ENCODE data around the gene LIN7B. TPM values are rescaled to one million over a fixed set of nuclear protein-coding genes. Genes with fewer than 3 reads are reported as not detected.

LIN7B gene
- total RNA-seq, 2 donors from 2014 or later, result 9.5 to 14.9 TPM

- peaks cover 4% of the 10 kb centered on the region for H3K9me3 Mint-ChIP-seq
- H3K27me3 Mint-ChIP-seq (ENCODE audit: insufficient read depth), result peaks cover 58% of the 10 kb centered on the region
- no peaks in the 10 kb centered on the region for H3K36me3 Mint-ChIP-seq (ENCODE audit: low read depth)
- no peak for DNase-seq
- H3K4me3 Mint-ChIP-seq, result peak overlapping the region; percentile 75
- 54 to 60% methylated on average over 7 to 10 of the region's 10 CpGs for WGBS, 2 experiments (ENCODE audit: insufficient coverage in 1 of 2, insufficient read length in 1 of 2)
- H3K4me3 ChIP-seq (ENCODE audit: low read length), result no peak overlapping the region
- H3K27ac ChIP-seq (ENCODE audit: low read depth, low read length), result no peak overlapping the region
- peaks cover 10% of the 10 kb centered on the region for H3K4me1 Mint-ChIP-seq
- no peak overlapping the region for H3K9ac ChIP-seq (ENCODE audit: extremely low read depth, low read length, poor library complexity, severe bottlenecking)
- H3K27me3 ChIP-seq (ENCODE audit: control insufficient read depth, insufficient read depth, low read length, poor library complexity, severe bottlenecking), result peaks cover 14% of the 10 kb centered on the region
- no peak overlapping the region for H3K27ac Mint-ChIP-seq
- no peaks in the 10 kb centered on the region for H3K9me3 ChIP-seq (ENCODE audit: control insufficient read depth, low read length)
- TF ChIP-seq, protein P1, sequence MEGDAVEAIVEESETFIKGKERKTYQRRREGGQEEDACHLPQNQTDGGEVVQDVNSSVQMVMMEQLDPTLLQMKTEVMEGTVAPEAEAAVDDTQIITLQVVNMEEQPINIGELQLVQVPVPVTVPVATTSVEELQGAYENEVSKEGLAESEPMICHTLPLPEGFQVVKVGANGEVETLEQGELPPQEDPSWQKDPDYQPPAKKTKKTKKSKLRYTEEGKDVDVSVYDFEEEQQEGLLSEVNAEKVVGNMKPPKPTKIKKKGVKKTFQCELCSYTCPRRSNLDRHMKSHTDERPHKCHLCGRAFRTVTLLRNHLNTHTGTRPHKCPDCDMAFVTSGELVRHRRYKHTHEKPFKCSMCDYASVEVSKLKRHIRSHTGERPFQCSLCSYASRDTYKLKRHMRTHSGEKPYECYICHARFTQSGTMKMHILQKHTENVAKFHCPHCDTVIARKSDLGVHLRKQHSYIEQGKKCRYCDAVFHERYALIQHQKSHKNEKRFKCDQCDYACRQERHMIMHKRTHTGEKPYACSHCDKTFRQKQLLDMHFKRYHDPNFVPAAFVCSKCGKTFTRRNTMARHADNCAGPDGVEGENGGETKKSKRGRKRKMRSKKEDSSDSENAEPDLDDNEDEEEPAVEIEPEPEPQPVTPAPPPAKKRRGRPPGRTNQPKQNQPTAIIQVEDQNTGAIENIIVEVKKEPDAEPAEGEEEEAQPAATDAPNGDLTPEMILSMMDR (conservative IDR thresholded peaks at IDR 0.05), result no peak
- no peaks in the 10 kb centered on the region for H3K36me3 ChIP-seq (ENCODE audit: control insufficient read depth, insufficient read depth, low read length)
- H3K4me1 ChIP-seq (ENCODE audit: control insufficient read depth, insufficient read depth, low read length), result peaks cover 6% of the 10 kb centered on the region
These were observed 38.0 kb downstream of the LIN7B start for GRCh38 chr19:49152119-49152550.

- peaks cover 64% of the 10 kb centered on the region for H3K27me3 Mint-ChIP-seq (ENCODE audit: insufficient read depth)
- no peaks in the 10 kb centered on the region for H3K9me3 ChIP-seq (ENCODE audit: control insufficient read depth, low read length)
- H3K36me3 ChIP-seq (ENCODE audit: control insufficient read depth, insufficient read depth, low read length), result no peaks in the 10 kb centered on the region
- H3K36me3 Mint-ChIP-seq (ENCODE audit: low read depth), result peaks cover under 1% of the 10 kb centered on the region
- H3K9me3 Mint-ChIP-seq, result peaks cover 4% of the 10 kb centered on the region
- no peak overlapping the region for H3K4me3 ChIP-seq (ENCODE audit: low read length)
- H3K4me1 Mint-ChIP-seq, result peaks cover 12% of the 10 kb centered on the region
- no peak overlapping the region for H3K27ac Mint-ChIP-seq
- H3K4me1 ChIP-seq (ENCODE audit: control insufficient read depth, insufficient read depth, low read length), result peaks cover 6% of the 10 kb centered on the region
- no peak overlapping the region for H3K27ac ChIP-seq (ENCODE audit: low read depth, low read length)
- H3K27me3 ChIP-seq (ENCODE audit: control insufficient read depth, insufficient read depth, low read length, poor library complexity, severe bottlenecking), result peaks cover 14% of the 10 kb centered on the region
- TF ChIP-seq, protein P1 (conservative IDR thresholded peaks at IDR 0.05), result no peak
- no peak for DNase-seq
- H3K4me3 Mint-ChIP-seq, result no peak overlapping the region
- H3K9ac ChIP-seq (ENCODE audit: extremely low read depth, low read length, poor library complexity, severe bottlenecking), result no peak overlapping the region
- WGBS, 2 experiments (ENCODE audit: insufficient coverage in 1 of 2, insufficient read length in 1 of 2), result 91 to 97% methylated on average over 7 to 10 of the region's 10 CpGs
These were observed 39.1 kb downstream of the LIN7B start for GRCh38 chr19:49153167-49153809.

DNA sequence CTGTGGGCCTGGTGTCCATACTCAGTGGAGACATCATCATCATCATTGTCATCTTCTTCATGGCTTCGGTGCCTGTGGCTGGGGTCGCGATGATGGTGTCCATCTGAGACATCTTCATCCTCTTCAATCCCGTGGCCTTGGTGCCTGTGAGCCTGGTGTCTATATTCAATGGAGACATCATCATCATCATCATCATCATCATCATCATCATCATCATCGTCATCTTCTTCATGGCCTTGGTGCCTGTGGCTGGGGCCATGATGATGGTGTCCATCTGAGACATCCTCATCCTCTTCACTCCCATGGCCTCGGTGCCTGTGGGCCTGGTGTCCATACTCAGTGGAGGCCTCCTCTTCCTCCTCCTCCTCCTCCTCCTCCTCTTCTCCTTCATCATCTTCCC, 40.1 kb downstream of the LIN7B start:
- no peaks in the 10 kb centered on the region for H3K9me3 ChIP-seq (ENCODE audit: control insufficient read depth, low read length)
- no peak for DNase-seq
- TF ChIP-seq, protein P1 (conservative IDR thresholded peaks at IDR 0.05), result no peak
- no peak overlapping the region for H3K4me3 ChIP-seq (ENCODE audit: low read length)
- Mint-ChIP-seq H3K4me1 (peaks cover 12% of the 10 kb centered on the region), H3K27ac (no peak overlapping the region), H3K4me3 (no peak overlapping the region), H3K27me3 (ENCODE audit: insufficient read depth) (peaks cover 68% of the 10 kb centered on the region), H3K36me3 (ENCODE audit: low read depth) (peaks cover 2% of the 10 kb centered on the region), H3K9me3 (peaks cover 4% of the 10 kb centered on the region)
- no peak overlapping the region for H3K9ac ChIP-seq (ENCODE audit: extremely low read depth, low read length, poor library complexity, severe bottlenecking)
- no peak overlapping the region for H3K27ac ChIP-seq (ENCODE audit: low read depth, low read length)
- peaks cover 14% of the 10 kb centered on the region for H3K27me3 ChIP-seq (ENCODE audit: control insufficient read depth, insufficient read depth, low read length, poor library complexity, severe bottlenecking)
- WGBS, 2 experiments (ENCODE audit: insufficient coverage in 1 of 2, insufficient read length in 1 of 2), result 97 to 98% methylated on average over 5 to 6 of the region's 6 CpGs
- H3K4me1 ChIP-seq (ENCODE audit: control insufficient read depth, insufficient read depth, low read length), result peaks cover 6% of the 10 kb centered on the region
- no peaks in the 10 kb centered on the region for H3K36me3 ChIP-seq (ENCODE audit: control insufficient read depth, insufficient read depth, low read length)
